ENCODE data around the gene ETHE1. TPM values are rescaled to one million over a fixed set of nuclear protein-coding genes. Genes with fewer than 3 reads are reported as not detected.

The ETHE1 gene
- total RNA-seq, 3 donors from 2014 or later (not counting 1 experiment from before 2014, with no cell fraction given), result 22.0 to 25.6 (median 24.6) TPM

- Histone ChIP-seq H3K4me1 (ENCODE audit: control insufficient read depth, insufficient read depth, low read length) (peaks cover 12% of the 10 kb centered on the region), H3K27ac (ENCODE audit: low read length) (no peak overlapping the region), H3K9me3 (ENCODE audit: control insufficient read depth, insufficient read depth, low read length) (no peaks in the 10 kb centered on the region), H3K4me3 (ENCODE audit: low read length) (no peak overlapping the region), H3K36me3 (ENCODE audit: control insufficient read depth, insufficient read depth, low read length) (peaks cover 10% of the 10 kb centered on the region), H3K27me3 (ENCODE audit: control insufficient read depth, insufficient read depth, low read length) (no peaks in the 10 kb centered on the region)
- DNase-seq, result no peak
- no peaks in the 10 kb centered on the region for H3K36me3 Mint-ChIP-seq
- H3K27ac Mint-ChIP-seq, result peak overlapping the region in 1 of 2 donors; percentile 54
- H3K9me3 Mint-ChIP-seq, result no peaks in the 10 kb centered on the region
- peaks cover 11 to 19% of the 10 kb centered on the region in 2 donors for H3K4me1 Mint-ChIP-seq
- no peaks in the 10 kb centered on the region for H3K27me3 Mint-ChIP-seq (ENCODE audit: low read depth in 2 of 2)
- TF ChIP-seq, protein P1, sequence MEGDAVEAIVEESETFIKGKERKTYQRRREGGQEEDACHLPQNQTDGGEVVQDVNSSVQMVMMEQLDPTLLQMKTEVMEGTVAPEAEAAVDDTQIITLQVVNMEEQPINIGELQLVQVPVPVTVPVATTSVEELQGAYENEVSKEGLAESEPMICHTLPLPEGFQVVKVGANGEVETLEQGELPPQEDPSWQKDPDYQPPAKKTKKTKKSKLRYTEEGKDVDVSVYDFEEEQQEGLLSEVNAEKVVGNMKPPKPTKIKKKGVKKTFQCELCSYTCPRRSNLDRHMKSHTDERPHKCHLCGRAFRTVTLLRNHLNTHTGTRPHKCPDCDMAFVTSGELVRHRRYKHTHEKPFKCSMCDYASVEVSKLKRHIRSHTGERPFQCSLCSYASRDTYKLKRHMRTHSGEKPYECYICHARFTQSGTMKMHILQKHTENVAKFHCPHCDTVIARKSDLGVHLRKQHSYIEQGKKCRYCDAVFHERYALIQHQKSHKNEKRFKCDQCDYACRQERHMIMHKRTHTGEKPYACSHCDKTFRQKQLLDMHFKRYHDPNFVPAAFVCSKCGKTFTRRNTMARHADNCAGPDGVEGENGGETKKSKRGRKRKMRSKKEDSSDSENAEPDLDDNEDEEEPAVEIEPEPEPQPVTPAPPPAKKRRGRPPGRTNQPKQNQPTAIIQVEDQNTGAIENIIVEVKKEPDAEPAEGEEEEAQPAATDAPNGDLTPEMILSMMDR (IDR thresholded peaks at IDR 0.05), result no peak
- no peak for ATAC-seq
- whole genome bisulfite sequencing (ENCODE audit: insufficient coverage), result 92% methylated on average over 3 of the region's 3 CpGs
- H3K4me3 Mint-ChIP-seq, result no peak overlapping the region
- intact Hi-C loops (cut with micrococcal nuclease), result no loop called here
Observed at GRCh38 chr19:43499042-43499441, 28.0 kb downstream of the ETHE1 start.

DNA sequence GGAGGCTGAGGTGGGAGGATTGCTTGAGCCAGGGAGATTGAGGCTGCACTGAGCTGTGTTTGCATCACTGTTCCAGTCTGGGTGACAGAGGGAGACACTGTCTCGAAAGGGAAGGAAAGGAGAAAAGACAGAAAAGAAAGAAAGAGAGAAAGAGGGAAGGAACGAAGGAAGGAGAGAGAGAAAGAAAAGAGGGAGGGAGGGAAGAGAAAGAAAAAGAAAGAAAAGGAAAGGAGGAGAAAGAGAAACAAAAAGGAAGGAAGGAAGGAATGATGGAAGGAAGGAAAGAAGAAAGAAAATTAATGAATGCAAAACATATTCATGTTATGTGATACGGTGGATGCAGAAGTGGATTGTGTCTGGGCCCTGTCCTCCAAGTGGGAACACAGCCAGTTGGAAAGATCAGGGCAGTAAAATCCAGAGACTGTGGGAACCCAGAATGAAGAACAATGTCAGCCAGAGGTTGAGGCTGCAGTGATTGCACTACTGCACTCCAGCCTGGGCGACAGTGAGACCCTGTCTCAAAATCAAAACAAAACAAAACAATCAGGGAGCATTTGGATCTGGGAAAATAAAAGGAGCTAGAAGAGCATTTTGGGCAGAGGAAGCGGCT lies 28.7 kb downstream of the ETHE1 start:
- no peak overlapping the region for H3K27ac ChIP-seq (ENCODE audit: low read length)
- TF ChIP-seq, protein P1 (IDR thresholded peaks at IDR 0.05), result no peak
- no peaks in the 10 kb centered on the region for H3K9me3 Mint-ChIP-seq
- H3K27me3 ChIP-seq (ENCODE audit: control insufficient read depth, insufficient read depth, low read length), result no peaks in the 10 kb centered on the region
- no peak overlapping the region for H3K4me3 Mint-ChIP-seq
- intact Hi-C loops (cut with micrococcal nuclease), result no loop called here
- ATAC-seq (no peak), DNase-seq (no peak)
- H3K4me3 ChIP-seq (ENCODE audit: low read length), result no peak overlapping the region
- H3K4me1 ChIP-seq (ENCODE audit: control insufficient read depth, insufficient read depth, low read length), result peaks cover 8% of the 10 kb centered on the region
- 95% methylated on average over 4 of the region's 5 CpGs for WGBS (ENCODE audit: insufficient coverage)
- H3K36me3 ChIP-seq (ENCODE audit: control insufficient read depth, insufficient read depth, low read length), result peaks cover 10% of the 10 kb centered on the region
- no peaks in the 10 kb centered on the region for H3K9me3 ChIP-seq (ENCODE audit: control insufficient read depth, insufficient read depth, low read length)
- no peaks in the 10 kb centered on the region for H3K36me3 Mint-ChIP-seq
- peaks cover 4 to 12% of the 10 kb centered on the region in 2 donors for H3K4me1 Mint-ChIP-seq
- H3K27ac Mint-ChIP-seq, result peak overlapping the region in 1 of 2 donors; percentile 54
- H3K27me3 Mint-ChIP-seq (ENCODE audit: low read depth in 2 of 2), result no peaks in the 10 kb centered on the region

DNA sequence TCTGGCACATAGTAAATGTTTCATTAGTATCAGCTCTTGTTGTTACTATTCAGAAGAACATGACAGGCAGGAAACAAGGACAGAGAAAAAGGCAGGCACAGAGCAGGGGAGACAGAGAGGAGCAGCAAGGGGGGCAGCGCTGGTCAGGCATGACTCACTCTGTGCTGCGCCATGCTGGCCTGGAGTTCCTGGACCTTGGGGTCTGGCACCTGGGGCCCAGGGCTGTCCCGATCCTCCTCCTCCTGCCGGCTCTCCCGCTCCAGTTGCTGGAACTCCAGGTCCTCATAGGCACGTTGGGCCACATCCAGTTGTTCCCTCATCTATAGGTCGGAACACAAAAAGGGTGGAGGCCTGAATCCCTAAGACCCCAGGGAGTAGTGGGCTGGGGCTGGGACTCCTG lies 30.0 kb downstream of the ETHE1 start:
- intact Hi-C loops (cut with micrococcal nuclease), result no loop called here
- Histone ChIP-seq H3K27ac (ENCODE audit: low read length) (no peak overlapping the region), H3K9me3 (ENCODE audit: control insufficient read depth, insufficient read depth, low read length) (no peaks in the 10 kb centered on the region), H3K4me1 (ENCODE audit: control insufficient read depth, insufficient read depth, low read length) (no peaks in the 10 kb centered on the region), H3K36me3 (ENCODE audit: control insufficient read depth, insufficient read depth, low read length) (peaks cover 10% of the 10 kb centered on the region), H3K27me3 (ENCODE audit: control insufficient read depth, insufficient read depth, low read length) (no peaks in the 10 kb centered on the region), H3K4me3 (ENCODE audit: low read length) (no peak overlapping the region)
- 94% methylated on average over 7 of the region's 7 CpGs for WGBS (ENCODE audit: insufficient coverage)
- Mint-ChIP-seq H3K27ac (no peak overlapping the region), H3K4me3 (no peak overlapping the region), H3K9me3 (no peaks in the 10 kb centered on the region), H3K27me3 (ENCODE audit: low read depth in 2 of 2) (no peaks in the 10 kb centered on the region), H3K36me3 (no peaks in the 10 kb centered on the region), H3K4me1 (peaks cover 0 to 5% of the 10 kb centered on the region in 2 donors)
- ATAC-seq (no peak), DNase-seq (no peak)
- TF ChIP-seq, protein P1 (IDR thresholded peaks at IDR 0.05), result no peak

DNA sequence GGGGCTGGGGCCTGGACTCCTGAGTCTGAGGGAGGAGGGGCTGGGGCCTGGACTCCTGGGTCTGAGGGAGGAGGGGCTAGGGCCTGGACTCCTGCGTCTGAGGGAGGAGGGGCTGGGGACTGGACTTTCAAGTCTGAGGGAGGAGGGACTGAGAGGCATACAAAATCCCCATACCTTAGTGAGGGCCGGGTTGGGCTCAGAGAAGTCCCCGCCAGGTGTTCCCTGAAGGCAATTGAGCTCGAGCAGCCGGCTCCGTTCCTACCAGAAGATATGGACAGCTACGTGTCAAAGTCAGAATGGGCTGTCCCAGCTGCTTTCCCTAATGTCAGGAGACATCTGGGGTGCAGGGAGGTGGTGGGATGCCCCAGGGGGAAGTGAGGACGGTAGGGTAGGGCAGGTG lies 31.9 kb downstream of the ETHE1 start:
- no peaks in the 10 kb centered on the region for H3K9me3 Mint-ChIP-seq
- H3K4me3 Mint-ChIP-seq, result no peak overlapping the region
- H3K36me3 Mint-ChIP-seq, result no peaks in the 10 kb centered on the region
- peaks cover 10% of the 10 kb centered on the region for H3K36me3 ChIP-seq (ENCODE audit: control insufficient read depth, insufficient read depth, low read length)
- no peak overlapping the region for H3K27ac ChIP-seq (ENCODE audit: low read length)
- peaks cover 0 to 5% of the 10 kb centered on the region in 2 donors for H3K4me1 Mint-ChIP-seq
- H3K27ac Mint-ChIP-seq, result no peak overlapping the region
- WGBS (ENCODE audit: insufficient coverage), result 93% methylated on average over 8 of the region's 8 CpGs
- H3K4me3 ChIP-seq (ENCODE audit: low read length), result no peak overlapping the region
- H3K9me3 ChIP-seq (ENCODE audit: control insufficient read depth, insufficient read depth, low read length), result no peaks in the 10 kb centered on the region
- DNase-seq (no peak), ATAC-seq (no peak)
- no peaks in the 10 kb centered on the region for H3K27me3 Mint-ChIP-seq (ENCODE audit: low read depth in 2 of 2)
- TF ChIP-seq, protein P1 (IDR thresholded peaks at IDR 0.05), result no peak
- intact Hi-C loops (cut with micrococcal nuclease), result no loop called here
- no peaks in the 10 kb centered on the region for H3K4me1 ChIP-seq (ENCODE audit: control insufficient read depth, insufficient read depth, low read length)
- H3K27me3 ChIP-seq (ENCODE audit: control insufficient read depth, insufficient read depth, low read length), result no peaks in the 10 kb centered on the region

Measured in natural killer cell (primary cell).